ENCODE results near the gene GUCA2A.

DNA sequence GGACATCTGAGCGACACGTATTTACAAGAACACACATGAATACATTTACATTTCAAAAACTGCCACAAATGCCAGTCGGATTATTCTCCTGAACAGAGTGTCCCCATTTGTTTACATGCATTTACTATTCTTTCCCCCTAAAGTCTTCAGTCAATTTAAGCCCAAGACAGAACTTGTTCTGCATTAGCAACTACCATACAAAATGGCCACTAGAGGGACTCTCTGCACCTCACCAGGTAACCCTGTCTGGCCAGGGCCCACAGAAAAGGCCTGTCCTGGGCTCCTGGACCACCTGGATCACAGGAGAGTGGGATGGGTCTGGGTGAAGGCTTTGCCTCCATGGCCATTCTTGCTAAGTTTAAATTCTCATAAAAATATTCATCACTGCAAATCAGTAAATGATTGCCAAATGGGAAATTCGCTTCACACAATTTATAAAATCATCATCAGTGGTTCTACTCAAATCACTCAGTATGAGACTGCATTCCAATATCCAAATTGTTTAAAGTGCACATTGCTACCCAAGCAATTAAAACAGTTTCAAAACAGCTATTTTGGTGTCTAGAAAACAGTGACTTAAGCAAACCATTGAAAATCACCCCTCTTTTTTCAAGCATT lies 12.5 kb upstream of the GUCA2A start:
- TF ChIP-seq EZH2phosphoT487 (IDR thresholded peaks at IDR 0.05; ENCODE audit: borderline replicate concordance, low read length) (no peak), CTCF (IDR thresholded peaks at IDR 0.05; ENCODE audit: low read depth, low read length, poor library complexity, severe bottlenecking) (peak; percentile 93)
